NT2/D1 (cell line): ENCODE data around the gene RTP2.

ENCODE experiments used
- SUZ12 ChIP-seq: IDR thresholded peaks from 2 replicates; pipeline ENCODE4 v1.6.1; 2011; ENCODE audit not compliant: insufficient read length, insufficient read depth; ENCODE audit errors: extremely low read depth
- YY1 ChIP-seq: IDR thresholded peaks from 2 replicates; pipeline ENCODE4 v1.6.1; 2011; ENCODE audit not compliant: insufficient read length, insufficient read depth
- ZNF274 ChIP-seq: IDR thresholded peaks from 2 replicates; pipeline ENCODE4 v1.6.1; 2011; ENCODE audit warnings: mild to moderate bottlenecking, low read depth, low read length

- TF ChIP-seq YY1 (no peak), ZNF274 (no peak), SUZ12 (no peak)
Measured at GRCh38 chr3:187726564-187726963, 24.2 kb upstream of the RTP2 start.
